ENCODE measurements around the gene NCOA3.
"Not testable (repeated sequence)": the region's sequence is repeated elsewhere in the genome, so short reads cannot be mapped to it uniquely, and the experiment has no call there.

Gene NCOA3

DNA sequence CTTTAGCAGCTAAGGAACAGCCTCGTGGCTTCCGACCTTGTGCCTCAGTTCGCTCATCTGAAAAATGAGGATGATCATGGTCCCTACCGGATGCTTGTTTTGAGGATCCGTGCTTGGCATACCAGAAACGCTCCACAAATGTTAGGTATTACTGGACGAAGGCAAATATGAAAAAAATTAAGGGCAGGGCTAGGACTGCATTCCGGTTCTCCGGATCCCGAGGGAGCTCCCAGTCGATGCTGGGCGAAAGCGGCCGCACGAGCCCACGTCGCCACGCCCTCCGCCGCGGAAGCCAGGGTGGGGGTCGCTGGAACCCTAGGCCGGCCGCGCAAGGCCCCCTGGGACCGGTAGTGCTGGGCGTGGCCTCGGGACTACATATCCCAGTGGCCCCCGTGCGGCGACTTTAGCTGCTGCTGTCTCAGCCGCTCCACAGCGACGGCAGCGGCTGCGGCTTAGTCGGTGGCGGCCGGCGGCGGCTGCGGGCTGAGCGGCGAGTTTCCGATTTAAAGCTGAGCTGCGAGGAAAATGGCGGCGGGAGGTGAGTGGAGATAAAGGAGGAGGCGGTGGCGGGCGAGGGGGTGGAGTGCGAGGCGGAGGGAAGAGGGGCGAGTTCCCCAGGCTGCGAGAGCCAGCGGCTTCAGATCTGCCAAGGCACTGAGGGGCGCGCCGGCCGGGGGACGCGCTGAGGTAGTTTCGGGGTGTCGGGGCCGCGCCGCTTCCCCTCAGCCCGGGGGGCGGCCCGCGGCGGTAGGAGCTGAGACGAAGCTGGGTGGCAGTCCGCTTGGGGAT, at the start of gene NCOA3:
NCOA3 (plus strand) TSS at position 406 of the 789 bp plus-strand sequence. CDS start 120,361 bp downstream, outside the sequence.
- peak; percentile 92 for DNase-seq

DNA sequence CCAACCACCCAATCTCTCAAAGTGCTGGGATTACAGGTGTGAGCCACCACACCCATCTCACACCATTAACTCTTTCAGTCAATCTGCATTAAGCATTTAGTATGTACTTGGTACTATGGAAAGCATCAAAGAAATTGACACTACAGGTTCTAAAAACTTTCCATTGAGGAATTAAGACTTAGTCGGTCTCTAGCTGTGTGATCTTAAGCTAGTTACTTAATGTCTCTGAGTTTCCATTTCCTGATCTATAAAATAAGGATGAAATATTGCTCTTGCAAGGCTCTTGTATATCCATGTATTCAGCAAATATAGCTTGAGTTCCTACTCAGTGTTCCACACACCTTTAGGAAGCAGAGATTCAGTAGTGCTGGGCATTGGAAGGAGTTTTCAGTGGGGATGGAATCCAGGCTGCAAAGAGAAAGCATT, 48.9 kb upstream of the NCOA3 start:
- no peak for DNase-seq

DNA sequence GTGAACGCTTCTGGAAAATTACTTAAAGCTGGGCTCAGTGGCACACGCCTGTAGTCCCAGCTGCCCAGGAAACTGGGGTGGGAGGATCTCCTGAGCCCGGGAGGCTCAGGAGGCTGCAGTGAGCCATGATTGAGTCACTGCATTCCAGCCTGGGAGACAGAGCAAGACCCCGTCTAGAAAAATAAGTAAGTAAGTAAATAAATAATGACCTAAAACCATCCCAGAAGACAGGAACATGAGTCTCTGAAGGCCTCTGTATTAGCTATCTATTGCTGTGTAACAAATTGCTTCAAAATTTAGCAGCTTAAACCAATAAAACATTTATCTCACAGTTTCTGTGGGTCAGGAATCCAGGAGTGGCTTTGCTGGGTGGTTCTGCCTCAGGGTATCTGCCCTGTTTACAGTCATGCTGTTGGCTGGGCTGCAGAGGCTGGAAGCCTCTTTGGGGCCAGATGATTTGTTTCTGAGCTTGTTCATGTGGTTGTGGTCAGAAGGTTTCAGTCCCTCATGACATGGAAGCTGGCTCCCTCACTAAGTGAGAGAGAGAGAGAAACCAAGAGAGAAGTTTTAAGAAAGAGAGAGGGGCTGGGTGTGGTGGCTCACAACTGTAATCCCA, 48.4 kb upstream of the NCOA3 start:
- peak in 1 of 2 donors; percentile 21 for DNase-seq

DNA sequence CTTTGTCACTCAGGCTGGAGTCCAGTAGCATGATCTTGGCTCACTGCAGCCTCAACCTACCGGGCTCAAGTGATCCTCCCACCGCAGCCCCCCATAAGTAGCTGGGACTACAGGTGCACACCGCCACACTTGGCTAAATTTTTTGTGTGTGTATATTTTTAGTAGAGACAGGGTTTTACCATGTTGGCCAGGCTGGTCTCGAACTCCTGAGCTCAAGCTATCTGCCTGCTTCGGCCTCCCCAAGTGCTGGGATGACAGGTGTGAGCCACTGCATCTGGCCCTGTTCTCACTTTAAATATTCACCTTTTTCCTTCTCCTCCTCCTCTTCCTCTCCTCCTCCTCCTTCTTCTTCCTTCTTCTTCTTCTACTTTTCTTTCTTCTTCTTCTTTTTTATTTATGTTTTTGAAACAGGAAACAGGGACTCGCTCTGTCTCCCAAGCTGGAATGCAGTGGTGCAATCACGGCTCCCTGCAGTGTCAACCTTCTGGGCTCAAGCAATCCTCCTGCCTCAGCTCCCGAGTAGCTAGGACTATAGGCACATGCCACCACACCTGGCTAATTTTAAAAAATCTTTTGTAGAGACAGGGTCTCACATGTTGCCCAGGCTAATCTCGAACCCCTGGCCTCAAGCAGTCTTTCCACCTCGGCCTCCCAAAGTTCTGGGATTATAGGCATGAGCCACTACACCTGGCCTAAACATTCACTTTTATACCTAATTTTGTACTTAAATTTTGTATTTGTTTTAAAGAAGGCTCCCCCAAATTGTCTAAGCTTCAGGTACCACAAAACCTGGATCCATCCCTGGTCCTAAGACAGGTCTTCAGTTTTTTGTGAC, 47.2 kb upstream of the NCOA3 start:
- DNase-seq, result no peak

DNA sequence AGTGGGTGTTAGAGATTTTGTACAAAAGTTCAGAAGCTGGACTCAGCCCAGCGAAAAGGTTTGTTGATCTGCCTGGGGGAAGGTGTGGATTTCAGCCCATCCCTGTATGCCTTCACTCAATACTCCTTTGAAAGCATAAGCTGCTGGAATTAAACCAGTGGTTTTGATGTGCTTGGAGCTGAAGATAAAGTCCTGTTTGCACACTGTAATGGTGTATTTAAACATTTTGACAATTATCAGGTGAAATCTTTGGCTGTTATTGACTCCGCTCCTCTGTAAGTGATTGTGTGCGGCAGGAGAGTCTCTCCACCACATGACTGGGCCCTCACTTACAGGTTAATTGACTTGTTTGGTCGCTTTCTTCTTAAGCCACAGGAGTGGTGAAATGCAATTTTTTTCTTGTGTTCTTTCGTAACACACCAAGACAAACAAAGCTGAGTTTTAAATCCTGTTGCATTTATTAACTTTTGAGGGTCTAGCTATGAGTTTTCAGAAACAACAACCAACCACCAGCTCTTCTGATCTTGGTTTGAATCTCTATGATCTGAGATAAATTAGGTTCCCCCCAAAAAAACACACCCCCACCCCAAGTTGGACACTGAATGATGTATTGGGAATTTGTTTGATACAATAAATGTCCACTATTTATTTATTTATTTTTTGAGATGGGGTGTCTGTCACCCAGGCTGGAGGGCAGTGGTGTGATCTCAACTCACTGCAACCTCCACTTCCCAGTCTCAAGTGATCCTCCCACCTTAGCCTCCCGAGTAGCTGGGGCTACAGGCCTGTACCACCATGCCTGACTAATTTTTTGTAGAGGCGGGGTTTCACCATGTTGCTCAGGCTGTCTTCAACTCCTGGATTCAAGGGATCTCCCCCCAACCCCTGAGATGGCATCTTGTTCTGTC, 46.3 kb upstream of the NCOA3 start:
- DNase-seq, result no peak

DNA sequence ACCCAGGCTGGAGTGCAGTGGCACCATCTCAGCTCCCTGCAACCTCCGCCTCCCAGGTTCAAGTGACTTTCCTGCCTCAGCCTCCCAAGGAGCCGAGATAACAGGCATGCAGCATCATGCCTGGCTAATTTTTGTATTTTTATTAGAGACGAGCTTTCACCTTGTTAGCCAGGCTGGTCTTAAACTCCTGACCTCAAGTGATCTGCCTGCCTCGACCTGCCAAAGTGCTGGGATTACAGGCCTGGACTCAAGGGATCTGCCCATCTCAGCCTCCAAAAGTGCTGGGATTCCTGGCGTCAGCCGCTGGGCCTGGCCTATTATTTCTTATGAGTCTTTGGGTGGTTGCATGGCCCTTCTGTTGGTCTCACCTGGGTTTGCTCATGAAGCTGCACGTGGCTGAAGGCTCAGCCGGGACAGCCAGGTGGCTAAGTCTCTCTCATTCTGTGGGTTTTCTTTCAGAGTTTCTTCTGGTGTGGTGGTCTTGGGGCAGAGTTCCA, 45.6 kb upstream of the NCOA3 start:
- no peak for DNase-seq

DNA sequence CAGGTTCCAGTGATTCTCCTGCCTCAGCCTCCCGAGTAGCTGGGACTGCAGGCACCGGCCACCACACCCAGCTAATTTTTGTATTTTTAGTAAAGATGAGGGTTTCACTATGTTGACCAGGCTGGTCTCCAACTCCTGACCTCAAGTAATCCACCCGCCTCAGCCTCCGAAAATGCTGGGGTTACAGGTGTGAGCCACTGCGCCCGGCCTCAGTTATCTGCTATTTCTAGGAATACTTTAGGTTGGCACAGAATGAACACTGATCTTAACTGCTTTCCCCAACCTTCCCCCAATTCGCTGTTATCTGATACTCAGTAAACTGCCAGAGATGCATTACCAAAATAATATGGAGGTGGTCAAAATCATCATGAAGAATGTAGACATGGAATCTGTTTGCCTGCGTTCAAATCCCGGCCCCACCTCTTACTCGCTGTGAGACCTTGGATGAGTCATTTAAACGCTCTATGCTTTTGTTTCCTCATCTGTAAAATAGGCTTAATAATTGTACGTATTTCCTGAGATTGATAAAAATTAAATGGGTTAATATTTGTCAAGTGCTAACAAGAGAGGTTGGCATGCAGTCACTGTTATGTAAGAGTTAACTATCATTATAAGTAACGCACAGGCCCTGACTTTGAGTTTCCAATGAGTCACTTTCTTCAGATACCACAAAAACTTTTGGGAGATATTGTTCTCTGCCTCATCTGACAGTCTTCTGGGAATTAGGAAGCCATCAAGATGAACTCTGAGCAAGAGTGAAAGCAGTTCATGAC, 44.5 kb upstream of the NCOA3 start:
- no peak for DNase-seq

DNA sequence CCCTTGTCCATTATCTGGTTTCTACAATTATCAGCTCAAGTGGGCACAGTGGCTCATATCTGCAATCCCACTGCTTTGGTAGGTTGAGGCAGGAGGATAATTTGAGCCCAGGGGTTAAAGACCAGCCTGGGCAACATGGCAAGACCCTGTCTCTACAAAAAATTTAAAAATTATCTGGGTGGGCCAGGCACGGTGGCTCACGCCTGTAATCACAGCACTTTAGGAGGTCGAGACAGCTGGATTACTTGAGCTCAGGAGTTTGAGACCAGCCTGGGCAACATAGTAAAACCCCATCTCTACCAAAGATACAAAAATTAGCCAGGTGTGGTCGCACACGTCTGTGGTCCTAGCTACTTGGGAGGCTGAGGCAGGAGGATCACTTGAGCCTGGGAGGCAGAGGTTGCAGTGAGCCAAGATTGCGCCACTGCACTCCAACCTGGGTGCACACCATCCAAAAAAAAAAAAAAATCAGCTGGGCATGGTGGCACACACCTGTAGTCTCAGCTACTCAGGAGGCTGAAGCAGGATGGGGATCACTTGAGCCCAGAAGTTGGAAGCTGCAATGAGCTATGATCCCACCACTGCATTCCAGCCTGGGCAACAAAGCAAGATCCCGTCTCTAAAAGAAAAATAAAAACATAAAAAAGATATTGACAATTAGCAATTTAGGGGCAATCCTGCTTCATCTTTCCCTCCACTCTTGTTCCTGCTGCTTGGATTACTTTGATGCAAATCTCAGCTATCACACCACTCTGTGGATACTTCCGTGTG, 43.2 kb upstream of the NCOA3 start:
- not testable (repeated sequence) for DNase-seq

DNA sequence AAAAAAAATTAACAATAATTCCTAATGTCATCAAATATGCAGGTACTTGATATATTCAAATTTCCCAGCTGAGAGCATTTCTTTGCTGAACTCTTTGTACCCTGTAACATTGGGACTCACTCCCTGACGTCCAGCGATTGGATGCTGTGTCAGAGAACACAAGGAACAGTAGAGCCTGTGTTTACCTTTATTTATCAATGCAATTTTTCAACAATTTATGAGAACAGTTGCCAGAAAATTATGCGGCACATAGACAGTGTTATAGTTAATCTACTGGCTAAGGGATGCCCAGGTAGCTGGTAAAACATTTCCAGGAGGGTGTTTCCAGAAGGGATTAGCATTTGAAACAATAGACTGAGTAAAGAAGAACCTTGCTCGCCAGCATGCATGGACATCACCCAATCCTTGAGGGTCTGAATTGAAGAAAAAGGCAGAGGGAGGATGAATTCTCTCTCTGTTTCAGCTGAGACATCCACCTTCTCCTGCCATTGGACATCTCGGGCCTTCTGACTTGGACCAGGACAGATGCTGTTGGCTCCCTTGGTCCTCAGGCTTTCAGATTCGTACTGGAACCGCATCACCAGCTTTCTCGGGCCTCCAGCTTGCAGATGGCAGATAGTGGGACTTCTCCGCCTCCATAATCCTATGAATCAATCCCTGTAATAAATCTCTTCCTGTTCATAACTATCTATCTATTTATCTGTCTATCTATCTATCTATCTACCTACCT, 42.2 kb upstream of the NCOA3 start:
- DNase-seq, result no peak

DNA sequence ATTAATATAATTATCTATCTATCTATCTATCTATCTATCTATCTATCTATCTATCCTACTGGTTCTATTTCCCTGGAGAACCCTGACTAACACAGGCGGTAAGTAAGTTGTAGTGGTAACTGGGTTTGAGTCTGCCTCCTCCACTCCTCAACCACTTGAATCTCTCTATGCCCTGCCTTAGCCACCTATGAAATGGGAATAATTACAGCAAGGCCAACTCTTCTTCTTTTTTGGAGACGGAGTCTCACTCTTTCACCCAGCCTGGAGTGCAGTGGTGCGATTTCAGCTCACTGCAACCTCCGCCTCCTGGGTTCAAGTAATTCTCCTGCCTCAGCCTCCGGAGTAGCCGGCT, 41.0 kb upstream of the NCOA3 start:
- not testable (repeated sequence) for DNase-seq

DNA sequence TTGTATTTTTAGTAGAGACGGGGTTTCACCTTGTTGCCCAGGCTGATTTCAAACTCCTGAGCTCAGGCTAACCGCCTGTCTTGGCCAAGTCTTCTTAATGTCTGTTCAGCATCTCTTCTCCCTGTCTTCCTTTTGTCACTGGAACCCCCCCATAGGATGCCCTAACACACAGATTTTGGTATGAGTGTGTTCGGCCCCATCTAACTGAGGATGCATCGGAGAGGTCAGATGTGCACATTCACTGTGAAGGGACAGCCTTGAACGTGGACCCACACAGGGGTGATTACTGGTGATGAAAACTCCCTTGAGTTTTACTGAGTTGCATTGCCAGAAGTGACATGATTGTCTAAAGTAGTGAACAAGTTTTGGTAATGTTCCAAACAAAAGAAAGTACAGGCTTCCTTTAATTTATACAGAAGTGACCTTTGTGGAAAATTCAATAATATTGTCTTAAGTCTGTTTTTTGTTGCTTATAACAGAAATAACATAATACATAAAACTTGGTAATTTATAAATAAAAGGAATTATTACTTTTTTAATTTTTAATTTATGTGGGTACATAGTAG, 40.5 kb upstream of the NCOA3 start:
- no peak for DNase-seq

DNA sequence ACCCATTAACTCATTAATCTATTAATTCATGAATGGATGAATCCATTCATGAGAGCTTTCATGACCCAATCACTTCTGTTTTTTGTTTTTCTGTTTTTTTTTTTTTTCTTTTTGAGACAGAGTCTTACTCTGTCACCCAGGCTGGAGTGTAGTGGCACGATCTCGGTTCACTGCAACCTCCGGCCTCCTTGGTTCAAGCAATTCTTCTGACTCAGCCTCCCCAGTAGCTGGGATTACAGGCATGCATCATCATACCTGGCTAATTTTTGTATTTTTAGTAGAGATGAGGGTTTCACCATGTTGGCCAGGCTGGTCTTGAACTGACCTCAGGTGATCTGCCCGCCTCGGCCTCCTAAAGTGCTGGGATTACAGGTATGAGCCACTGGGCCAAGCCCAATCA, 39.8 kb upstream of the NCOA3 start:
- not testable (repeated sequence) for DNase-seq

DNA sequence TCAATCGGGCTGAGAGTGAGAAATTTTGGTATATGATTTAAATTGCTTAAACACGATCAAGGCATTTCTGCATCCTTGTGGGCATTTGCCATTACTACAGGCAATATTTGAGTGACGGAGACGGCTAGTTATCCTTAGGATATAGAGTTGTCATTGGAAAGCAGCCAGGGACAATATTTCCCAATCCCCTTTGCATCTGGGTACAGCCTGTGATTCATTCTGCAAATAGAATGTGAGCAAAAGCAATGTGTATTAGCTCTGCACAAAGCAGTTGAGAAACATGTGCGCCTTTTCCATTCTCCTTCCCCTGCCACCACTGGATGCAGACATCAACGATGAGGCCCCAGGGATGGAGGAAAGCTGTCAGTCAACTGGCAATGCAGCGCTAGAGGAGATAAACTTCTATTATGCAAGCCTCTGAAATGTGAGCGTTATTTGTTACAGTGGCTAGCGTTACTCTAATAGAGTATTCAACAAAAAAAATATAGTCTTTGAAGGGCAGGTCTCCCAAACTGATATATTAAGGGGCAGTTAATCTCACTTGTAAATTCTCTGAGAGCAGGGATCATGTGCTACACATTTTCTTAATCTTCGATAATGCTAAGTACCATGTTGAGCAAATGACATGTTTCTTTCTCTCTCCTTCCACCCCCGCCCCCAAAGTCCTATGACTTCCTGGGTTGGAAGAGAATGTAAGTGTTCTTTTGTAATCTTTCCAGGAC, 37.1 kb upstream of the NCOA3 start:
- DNase-seq, result no peak

DNA sequence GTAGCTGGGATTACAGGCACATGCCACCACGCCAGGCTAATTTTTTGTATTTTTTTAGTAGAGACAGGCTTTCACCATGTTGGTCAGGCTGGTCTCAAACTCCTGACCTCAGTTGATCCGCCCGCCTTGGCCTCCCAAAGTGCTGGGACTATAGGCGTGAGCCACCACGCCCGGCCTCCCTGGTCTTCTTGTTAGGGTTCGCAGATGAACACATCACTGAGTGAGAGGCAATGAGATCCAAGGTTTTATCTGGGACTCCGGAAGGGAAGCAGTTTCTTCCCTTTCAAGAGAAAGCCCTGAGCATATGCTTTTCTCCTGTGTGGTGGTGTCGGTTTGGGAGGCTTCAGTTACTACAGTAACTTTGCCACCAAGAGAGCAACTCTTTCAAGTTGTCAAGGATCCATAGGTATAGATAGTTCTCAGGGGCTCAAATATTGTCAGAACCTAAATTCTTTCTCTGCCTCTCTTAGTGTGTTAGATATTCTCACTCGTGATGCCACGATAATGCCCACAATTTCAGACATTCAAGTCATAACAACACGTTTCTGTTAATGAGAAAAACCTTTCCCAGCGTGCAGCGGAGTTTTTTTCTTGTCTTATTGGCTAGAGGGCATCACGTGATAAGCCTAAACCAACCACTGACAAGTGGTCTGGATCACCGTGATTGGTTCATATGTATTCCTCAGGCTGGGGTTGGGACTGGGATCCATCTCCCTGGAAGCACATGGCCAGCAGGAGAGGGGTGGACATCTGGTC, 36.2 kb upstream of the NCOA3 start:
- no peak for DNase-seq

DNA sequence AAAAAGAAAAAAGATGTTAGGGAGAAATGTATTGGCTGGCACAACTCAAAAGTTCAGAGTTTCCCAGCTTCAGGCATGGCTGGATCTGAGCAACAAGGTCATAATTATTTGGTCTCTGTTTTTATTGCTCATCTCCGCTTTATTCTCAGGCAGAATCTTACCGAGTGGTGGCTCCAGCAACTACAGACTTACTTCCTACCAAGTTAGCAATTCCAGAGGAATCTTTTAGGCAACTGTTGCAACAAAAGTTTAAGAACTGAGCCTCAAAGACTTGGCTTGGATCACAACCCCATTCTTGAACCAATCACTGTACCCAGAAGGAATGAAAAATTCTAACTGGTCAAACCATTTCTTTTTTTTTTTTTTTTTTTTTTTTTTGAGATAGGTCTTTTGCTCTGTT, 35.5 kb upstream of the NCOA3 start:
- DNase-seq, result no peak

DNA sequence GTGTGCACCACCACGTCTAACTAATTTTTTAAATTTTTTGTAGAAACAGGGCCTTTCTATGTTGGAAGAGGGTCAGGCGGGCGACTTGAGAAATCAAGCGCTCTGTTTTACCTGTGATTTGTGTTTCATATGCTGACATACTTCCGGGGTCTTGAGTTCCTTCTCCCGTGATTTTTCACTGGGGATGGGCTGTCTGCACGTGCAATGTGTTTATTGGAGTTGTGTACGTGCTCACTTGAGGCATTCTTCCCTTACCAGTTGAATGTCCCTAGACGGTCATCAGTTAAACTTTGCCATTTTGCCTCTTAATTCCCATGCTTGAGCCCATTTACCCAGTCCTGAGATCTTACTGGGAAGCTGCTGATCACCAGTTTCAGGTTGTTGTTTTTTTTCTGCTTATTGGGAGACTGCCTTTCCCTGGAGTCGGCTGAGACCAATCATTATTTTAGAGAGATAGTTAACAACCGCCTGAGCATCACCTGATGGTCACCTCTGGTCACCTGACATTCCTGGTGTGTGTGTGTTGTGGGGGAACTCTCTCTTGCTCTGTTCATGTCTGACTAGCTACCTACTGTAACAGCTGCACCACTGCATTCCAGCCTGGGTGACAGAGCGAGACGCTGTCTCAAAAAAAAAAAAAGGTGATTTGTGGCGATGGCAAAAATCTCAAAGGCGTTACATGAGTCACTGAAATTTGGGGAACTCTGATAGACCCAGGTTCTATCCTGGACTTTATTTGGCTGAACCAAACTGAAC, 34.8 kb upstream of the NCOA3 start:
- no peak for DNase-seq

DNA sequence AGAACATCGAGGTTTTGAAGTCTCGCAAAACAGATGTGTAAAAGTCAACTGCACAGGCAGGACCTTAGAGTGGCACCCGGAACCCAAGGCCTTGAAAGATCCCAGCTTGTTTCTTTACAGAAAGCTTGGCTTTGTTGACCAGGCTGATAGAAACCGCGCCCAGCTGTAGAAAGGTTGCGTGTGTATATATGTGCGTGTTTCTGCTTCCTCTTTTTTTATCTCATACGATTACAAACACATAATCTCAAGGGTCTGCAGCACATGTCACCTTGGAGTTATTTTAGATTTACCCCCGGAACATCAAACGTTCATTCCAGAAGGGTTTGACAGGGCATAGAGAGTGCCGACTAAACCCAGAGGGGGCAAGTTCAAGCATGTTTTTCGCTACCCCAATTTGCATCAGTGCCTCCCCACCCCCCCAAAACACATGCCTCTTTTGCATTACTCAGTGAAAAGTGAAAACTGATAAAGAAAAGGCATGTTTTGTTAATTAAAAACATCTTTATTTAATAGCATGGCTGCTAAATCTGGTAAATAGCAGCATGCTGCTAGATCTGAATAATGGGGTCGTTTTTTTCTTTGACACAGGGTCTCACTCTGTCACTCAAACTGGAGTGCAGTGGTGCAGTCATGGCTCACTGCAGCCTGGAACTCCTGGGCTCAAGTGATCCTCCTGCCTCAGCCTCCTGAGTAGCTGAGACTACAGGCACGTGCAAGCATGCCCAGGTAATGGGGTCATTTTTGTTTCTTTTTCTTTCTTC, 33.2 kb upstream of the NCOA3 start:
- DNase-seq, result peak in 1 of 2 donors; percentile 56
